NT2/D1 (cell line): ENCODE measurements around the gene KLHDC1.

Experiments
- SUZ12 ChIP-seq: IDR thresholded peaks from 2 replicates; pipeline ENCODE4 v1.6.1; 2011; ENCODE audit not compliant: insufficient read length, insufficient read depth; ENCODE audit errors: extremely low read depth
- YY1 ChIP-seq: IDR thresholded peaks from 2 replicates; pipeline ENCODE4 v1.6.1; 2011; ENCODE audit not compliant: insufficient read length, insufficient read depth

DNA sequence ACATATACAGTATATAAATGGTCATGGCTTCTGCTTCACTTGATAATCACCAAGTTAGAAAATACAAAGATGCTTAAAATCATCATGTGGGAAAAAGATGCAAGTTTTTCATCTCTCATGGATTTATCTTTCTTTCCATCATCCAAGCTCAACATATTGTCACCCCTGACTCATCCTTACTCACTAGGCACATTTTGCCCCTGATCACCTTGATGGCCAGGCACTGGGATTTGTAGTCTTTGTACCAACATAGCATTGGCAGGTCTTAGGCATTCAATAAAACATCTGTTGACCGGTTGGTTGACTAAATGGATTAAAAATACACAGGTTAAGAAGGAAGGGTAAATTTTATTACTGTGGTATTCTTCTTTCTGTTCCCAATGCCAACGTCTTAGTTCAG is 103.1 kb downstream of the KLHDC1 start:
- no peak for TF ChIP-seq YY1
- TF ChIP-seq SUZ12 = no peak
